HepG2 (cell line): ENCODE results near the gene MYL12B. TPM values are rescaled to one million over a fixed set of nuclear protein-coding genes. Genes with fewer than 3 reads are reported as not detected.
A peak's percentile ranks its signal among the peaks of the same experiment; 100 is the strongest.

Experiments
- CSRNP2 ChIP-seq: sonication (generic); formaldehyde crosslinking; conservative IDR thresholded peaks from 2 replicates; pipeline ENCODE4 v1.8.0; 2022; ENCODE audit warnings: low read depth, missing genetic modification reagents
- ELF4 ChIP-seq: sonication (generic); formaldehyde crosslinking; IDR thresholded peaks from 2 replicates; pipeline ENCODE4 v1.5.0; 2020; ENCODE audit warnings: missing genetic modification reagents, mild to moderate bottlenecking, moderate library complexity, borderline replicate concordance
- ETS1 ChIP-seq: sonication (generic); formaldehyde crosslinking; IDR thresholded peaks from 2 replicates; pipeline ENCODE4 v1.4.0; 2020; ENCODE audit warnings: missing genetic modification reagents
- JDP2 ChIP-seq: sonication (generic); formaldehyde crosslinking; IDR thresholded peaks from 2 replicates; pipeline ENCODE4 v1.8.1; 2022; ENCODE audit warnings: missing genetic modification reagents, borderline replicate concordance
- MXD4 ChIP-seq: IDR thresholded peaks from 2 replicates; pipeline ENCODE4 v1.6.1; 2016; ENCODE audit warnings: mild to moderate bottlenecking, missing biosample characterization, missing genetic modification reagents
- NRL ChIP-seq: sonication (generic); formaldehyde crosslinking; IDR thresholded peaks from 2 replicates; pipeline ENCODE4 v1.5.0; 2020; ENCODE audit warnings: missing genetic modification reagents, mild to moderate bottlenecking, moderate library complexity, borderline replicate concordance
- RXRA ChIP-seq: sonication (generic); formaldehyde crosslinking; IDR thresholded peaks from 2 replicates; pipeline ENCODE4 v1.5.1; 2020; ENCODE audit warnings: missing genetic modification reagents
- SAP130 ChIP-seq: IDR thresholded peaks from 2 replicates; pipeline ENCODE4 v1.6.1; 2016; ENCODE audit warnings: low read depth
- SIN3B ChIP-seq: fragments of 150-350 bp; IDR thresholded peaks from 2 replicates; pipeline ENCODE4 v1.6.1; 2014; ENCODE audit warnings: low read length
- TEAD2 ChIP-seq: sonication (generic); formaldehyde crosslinking; IDR thresholded peaks from 2 replicates; pipeline ENCODE4 v1.9.0; 2021; ENCODE audit warnings: missing genetic modification reagents
- TFAP4 ChIP-seq: sonication (generic); IDR thresholded peaks from 2 replicates; pipeline ENCODE4 v1.6.1; 2016; ENCODE audit warnings: low read depth, borderline replicate concordance
- ZBTB10 ChIP-seq: sonication (generic); formaldehyde crosslinking; IDR thresholded peaks from 2 replicates; pipeline ENCODE4 v1.4.0; 2020; ENCODE audit warnings: missing genetic modification reagents, borderline replicate concordance
- ZBTB2 ChIP-seq: sonication (generic); formaldehyde crosslinking; IDR thresholded peaks from 2 replicates; pipeline ENCODE4 v1.8.0; 2022; ENCODE audit warnings: low read depth, missing genetic modification reagents
- ZBTB7B ChIP-seq: sonication (generic); formaldehyde crosslinking; IDR thresholded peaks from 2 replicates; pipeline ENCODE4 v1.4.0; 2020; ENCODE audit warnings: missing genetic modification reagents
- ZFP41 ChIP-seq: sonication (generic); formaldehyde crosslinking; IDR thresholded peaks from 2 replicates; pipeline ENCODE4 v1.4.0; 2020; ENCODE audit warnings: mild to moderate bottlenecking, missing genetic modification reagents, borderline replicate concordance
- ZFP62 ChIP-seq: sonication (generic); formaldehyde crosslinking; IDR thresholded peaks from 2 replicates; pipeline ENCODE4 v1.4.0; 2020; ENCODE audit warnings: missing genetic modification reagents
- ZNF17 ChIP-seq: sonication (generic); formaldehyde crosslinking; IDR thresholded peaks from 2 replicates; pipeline ENCODE4 v1.5.0; 2020; ENCODE audit warnings: mild to moderate bottlenecking, missing genetic modification reagents
- ZNF224 ChIP-seq: sonication (generic); formaldehyde crosslinking; IDR thresholded peaks from 2 replicates; pipeline ENCODE4 v1.5.0; 2020; ENCODE audit warnings: mild to moderate bottlenecking, missing genetic modification reagents
- ZNF234 ChIP-seq: sonication (generic); formaldehyde crosslinking; conservative IDR thresholded peaks from 2 replicates; pipeline ENCODE4 v1.5.1; 2020; ENCODE audit warnings: mild to moderate bottlenecking, missing genetic modification reagents
- ZNF253 ChIP-seq: sonication (generic); formaldehyde crosslinking; IDR thresholded peaks from 2 replicates; pipeline ENCODE4 v1.8.0; 2022; ENCODE audit warnings: mild to moderate bottlenecking, missing genetic modification reagents, borderline replicate concordance
- ZNF335 ChIP-seq: sonication (generic); formaldehyde crosslinking; IDR thresholded peaks from 2 replicates; pipeline ENCODE4 v1.4.0; 2020; ENCODE audit warnings: missing genetic modification reagents
- ZNF773 ChIP-seq: sonication (generic); formaldehyde crosslinking; IDR thresholded peaks from 2 replicates; pipeline ENCODE4 v1.4.0; 2020; ENCODE audit warnings: missing genetic modification reagents, borderline replicate concordance
- polyA plus RNA-seq, 8 experiments: library from polyadenylated mRNA; depleted of rRNA in 3 of 8; stranded (reverse) in 7 of 8; unstranded in 1 of 8; fragments of >200 nt; fragmentation: Illumina TruSeq in 4 of 8; extraction: Trizol in 4 of 8; gene quantifications; 2 replicates each; pipeline versions ENCODE4 v1.2.1 to v1.2.3, GENCODE V29; 2011 to 2016; ENCODE audit warnings: low read depth in 4 of 8, missing spikeins in 1 of 8, mixed read lengths in 1 of 8; ENCODE audit not compliant: insufficient read depth in 1 of 8
- total RNA-seq, 5 experiments: library from RNA; depleted of rRNA; stranded (reverse); fragments of >200 nt; fragmentation: Illumina TruSeq; extraction: Trizol; gene quantifications; 2 replicates each; pipeline ENCODE4 v1.2.3, GENCODE V29; 2016; ENCODE audit warnings: low read depth in 1 of 5

The MYL12B gene
- total and polyA plus RNA-seq, 2 of the 13 experiments (the other 11 are each of a cell fraction or from before 2014, with no cell fraction given), result 265 to 340 TPM

GRCh38 chr18:3261373-3262233 lies at the start of gene MYL12B (continued):
- TF ChIP-seq NRL (peak; percentile 73), CSRNP2 (CRISPR knock-in tag) (no peak), ZBTB7B (CRISPR knock-in tag) (peak; percentile 93), ZFP62 (CRISPR knock-in tag) (no peak), ETS1 (no peak), ZNF773 (0 out of 2 replicates have a peak, but pooled peaks have one; percentile 62), ZNF224 (peak; percentile 64; the same call in 1 of the 2 replicates), ZNF335 (no peak), ZNF253 (CRISPR knock-in tag) (no peak; the same call in 1 of the 2 replicates), TFAP4 (peak; percentile 51; the same call in 1 of the 2 replicates), ZBTB2 (CRISPR knock-in tag) (no peak), RXRA (CRISPR knock-in tag) (peak; percentile 76), MXD4 (CRISPR knock-in tag) (peak; percentile 49; the same call in 1 of the 2 replicates), ELF4 (CRISPR knock-in tag) (peak; percentile 100), ZNF17 (CRISPR knock-in tag) (no peak), SAP130 (CRISPR knock-in tag) (peak; percentile 92), ZBTB10 (CRISPR knock-in tag) (peak; percentile 100), ZNF234 (CRISPR knock-in tag) (0 out of 2 replicates have a peak, but pooled peaks have one; percentile 20), TEAD2 (CRISPR knock-in tag) (peak; percentile 76), ZFP41 (CRISPR knock-in tag) (no peak), JDP2 (CRISPR knock-in tag) (no peak; the same call in 1 of the 2 replicates), SIN3B (peak; percentile 58; the same call in 1 of the 2 replicates)
